Measurements from ENCODE around the gene IFRD2.

Gene IFRD2

DNA sequence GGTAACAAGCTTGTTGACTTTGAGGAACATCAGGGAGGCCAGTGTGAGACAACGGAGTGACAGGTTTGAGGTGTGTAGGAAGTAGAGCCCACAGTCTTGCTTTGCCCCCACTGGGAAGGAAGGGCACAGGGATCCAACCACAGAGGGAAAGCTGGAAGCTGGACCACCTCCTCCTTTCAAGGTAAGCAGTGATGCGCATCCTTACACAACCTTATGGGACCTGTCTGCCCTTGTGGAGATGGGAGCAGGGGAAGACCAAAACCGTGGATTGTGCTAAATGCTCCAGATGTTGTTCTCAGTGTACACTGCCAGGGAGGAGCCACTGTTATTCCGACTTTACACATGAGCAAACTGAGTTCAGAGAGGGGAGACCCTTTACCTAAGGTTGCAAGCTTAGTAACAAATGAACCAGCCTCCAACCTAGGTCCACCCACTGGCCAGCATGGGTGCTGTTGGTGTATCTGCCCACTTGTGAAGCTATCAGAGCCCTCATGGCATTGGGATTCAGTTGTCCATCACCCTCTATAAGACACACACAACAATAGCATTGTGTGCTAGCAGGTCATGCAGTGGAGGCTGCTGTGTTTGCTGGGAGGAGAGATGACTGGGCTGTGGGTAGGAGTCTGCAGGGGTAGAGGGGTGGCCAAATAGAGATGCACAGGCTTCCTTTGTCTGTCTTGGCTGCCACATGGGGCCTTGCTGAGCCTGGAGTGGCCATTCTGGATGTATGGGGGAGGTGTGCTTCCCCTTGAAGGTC, 13.9 kb downstream of the IFRD2 start:
- Histone ChIP-seq H2BK5ac (ENCODE audit: low read length) (no peak overlapping the region), H3K9ac (ENCODE audit: low read length) (no peak overlapping the region)

DNA sequence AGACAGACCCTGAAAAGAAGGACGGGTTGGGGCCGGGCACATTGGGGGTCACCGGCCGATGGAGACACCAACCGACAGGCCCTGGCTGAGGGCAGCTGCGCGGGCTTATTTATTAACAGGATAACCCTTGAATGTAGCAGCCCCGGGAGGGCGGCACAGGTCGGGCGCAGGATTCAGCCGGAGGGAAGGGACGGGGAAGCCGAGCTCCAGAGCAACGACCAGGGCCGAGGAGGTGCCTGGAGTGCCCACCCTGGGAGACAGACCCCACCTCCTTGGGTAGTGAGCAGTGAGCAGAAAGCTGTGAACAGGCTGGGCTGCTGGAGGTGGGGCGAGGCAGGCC, 15.5 kb downstream of the IFRD2 start:
- Histone ChIP-seq H3K4ac (ENCODE audit: low read depth, low read length) (no peak overlapping the region), H2BK120ac (ENCODE audit: low read depth, low read length) (no peak overlapping the region), H3K9ac (ENCODE audit: low read length) (no peak overlapping the region), H3K4me2 (ENCODE audit: low read length) (no peak overlapping the region), H2BK5ac (ENCODE audit: low read length) (no peak overlapping the region), H3K36me3 (ENCODE audit: control insufficient read depth, insufficient read depth, low read length) (no peaks in the 10 kb centered on the region), H3K79me2 (ENCODE audit: control insufficient read depth, insufficient read depth, low read length) (no peaks in the 10 kb centered on the region), H3K18ac (ENCODE audit: low read length) (no peak overlapping the region), H2BK15ac (replicated peaks; ENCODE audit: low read depth) (no peak overlapping the region), H3K27me3 (ENCODE audit: insufficient read depth, low read length, poor library complexity) (peaks cover 11% of the 10 kb centered on the region), H4K8ac (ENCODE audit: low read depth, low read length) (no peak overlapping the region), H2AK5ac (ENCODE audit: low read length) (no peak overlapping the region), H3K27ac (ENCODE audit: low read depth, low read length) (no peak overlapping the region), H3K56ac (ENCODE audit: low read length) (no peak overlapping the region), H3K23ac (ENCODE audit: low read length) (no peak overlapping the region), H3K4me3 (ENCODE audit: low read length) (no peak overlapping the region), H3K4me1 (ENCODE audit: control insufficient read depth, low read depth, low read length) (no peaks in the 10 kb centered on the region), H4K5ac (ENCODE audit: low read length) (no peak overlapping the region), H3K79me1 (ENCODE audit: low read length) (no peaks in the 10 kb centered on the region)
- no peak for DNase-seq
- no CpG with 5 or more reads among the region's 17 CpGs for WGBS (ENCODE audit: extremely low coverage, insufficient coverage, low lambda C conversion rate)

More for the DNA sequence above, 13.9 kb downstream of the IFRD2 start:
- H3K27me3 ChIP-seq (ENCODE audit: insufficient read depth, low read length, poor library complexity), result peaks cover 11% of the 10 kb centered on the region
- H2AK5ac ChIP-seq (ENCODE audit: low read length), result no peak overlapping the region
- no peak overlapping the region for H2BK15ac ChIP-seq (replicated peaks; ENCODE audit: low read depth)
- H3K79me2 ChIP-seq (ENCODE audit: control insufficient read depth, insufficient read depth, low read length), result no peaks in the 10 kb centered on the region
- H3K23ac ChIP-seq (ENCODE audit: low read length), result no peak overlapping the region
- no peak overlapping the region for H4K8ac ChIP-seq (ENCODE audit: low read depth, low read length)
- H3K4me3 ChIP-seq (ENCODE audit: low read length), result no peak overlapping the region
- H2BK120ac ChIP-seq (ENCODE audit: low read depth, low read length), result no peak overlapping the region
- H4K5ac ChIP-seq (ENCODE audit: low read length), result no peak overlapping the region
- no peak overlapping the region for H3K56ac ChIP-seq (ENCODE audit: low read length)
- no peak for DNase-seq
- H3K4me2 ChIP-seq (ENCODE audit: low read length), result no peak overlapping the region
- H3K36me3 ChIP-seq (ENCODE audit: control insufficient read depth, insufficient read depth, low read length), result no peaks in the 10 kb centered on the region
- no CpG with 5 or more reads among the region's 4 CpGs for WGBS (ENCODE audit: extremely low coverage, insufficient coverage, low lambda C conversion rate)
- no peaks in the 10 kb centered on the region for H3K4me1 ChIP-seq (ENCODE audit: control insufficient read depth, low read depth, low read length)
- no peaks in the 10 kb centered on the region for H3K79me1 ChIP-seq (ENCODE audit: low read length)
- H3K18ac ChIP-seq (ENCODE audit: low read length), result no peak overlapping the region
- no peak overlapping the region for H3K27ac ChIP-seq (ENCODE audit: low read depth, low read length)
- H3K4ac ChIP-seq (ENCODE audit: low read depth, low read length), result no peak overlapping the region

DNA sequence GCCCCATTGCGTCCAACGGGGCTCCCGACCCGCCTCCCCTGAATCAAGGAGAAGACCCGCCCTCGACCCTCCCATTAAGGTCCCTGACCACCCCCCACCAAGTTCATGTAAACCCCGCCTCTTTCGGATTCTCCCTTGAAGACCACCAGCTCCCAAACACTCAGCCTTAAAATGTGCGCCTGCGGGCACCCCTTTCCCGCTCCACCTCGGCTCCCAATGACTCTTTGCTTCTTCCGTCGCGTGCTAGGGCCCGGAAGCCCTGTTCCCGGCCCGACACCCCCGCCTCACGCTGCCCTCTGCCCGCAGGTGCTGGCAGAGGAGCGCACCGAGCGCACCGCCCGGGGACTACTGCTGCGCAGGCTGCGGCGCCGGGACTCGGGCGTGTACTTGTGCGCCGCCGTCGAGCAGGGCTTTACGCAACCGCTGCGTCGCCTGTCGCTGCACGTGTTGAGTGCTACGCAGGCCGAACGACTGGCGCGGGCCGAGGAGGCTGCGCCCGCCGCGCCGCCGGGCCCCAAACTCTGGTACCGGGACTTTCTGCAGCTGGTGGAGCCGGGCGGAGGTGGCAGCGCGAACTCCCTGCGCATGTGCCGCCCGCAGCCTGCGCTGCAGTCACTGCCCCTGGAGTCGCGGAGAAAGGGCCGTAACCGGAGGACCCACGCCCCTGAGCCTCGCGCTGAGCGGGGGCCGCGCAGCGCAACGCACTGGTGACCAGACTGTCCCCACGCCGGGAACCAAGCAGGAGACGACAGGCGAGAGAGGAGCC, 16.1 kb downstream of the IFRD2 start:
- Histone ChIP-seq H3K9ac (ENCODE audit: low read length) (no peak overlapping the region), H3K4me2 (ENCODE audit: low read length) (no peak overlapping the region), H3K56ac (ENCODE audit: low read length) (peak overlapping the region; percentile 5), H4K5ac (ENCODE audit: low read length) (no peak overlapping the region), H3K79me2 (ENCODE audit: control insufficient read depth, insufficient read depth, low read length) (no peaks in the 10 kb centered on the region), H3K23ac (ENCODE audit: low read length) (no peak overlapping the region), H3K18ac (ENCODE audit: low read length) (no peak overlapping the region), H3K79me1 (ENCODE audit: low read length) (no peaks in the 10 kb centered on the region), H2BK15ac (replicated peaks; ENCODE audit: low read depth) (no peak overlapping the region), H3K4ac (ENCODE audit: low read depth, low read length) (no peak overlapping the region), H3K27me3 (ENCODE audit: insufficient read depth, low read length, poor library complexity) (peaks cover 11% of the 10 kb centered on the region), H2BK5ac (ENCODE audit: low read length) (no peak overlapping the region), H3K4me3 (ENCODE audit: low read length) (no peak overlapping the region), H4K8ac (ENCODE audit: low read depth, low read length) (no peak overlapping the region), H3K27ac (ENCODE audit: low read depth, low read length) (no peak overlapping the region), H3K36me3 (ENCODE audit: control insufficient read depth, insufficient read depth, low read length) (no peaks in the 10 kb centered on the region), H2AK5ac (ENCODE audit: low read length) (no peak overlapping the region), H3K4me1 (ENCODE audit: control insufficient read depth, low read depth, low read length) (peaks cover 3% of the 10 kb centered on the region), H2BK120ac (ENCODE audit: low read depth, low read length) (no peak overlapping the region)
- WGBS (ENCODE audit: extremely low coverage, insufficient coverage, low lambda C conversion rate), result no CpG with 5 or more reads among the region's 79 CpGs
- DNase-seq, result no peak

DNA sequence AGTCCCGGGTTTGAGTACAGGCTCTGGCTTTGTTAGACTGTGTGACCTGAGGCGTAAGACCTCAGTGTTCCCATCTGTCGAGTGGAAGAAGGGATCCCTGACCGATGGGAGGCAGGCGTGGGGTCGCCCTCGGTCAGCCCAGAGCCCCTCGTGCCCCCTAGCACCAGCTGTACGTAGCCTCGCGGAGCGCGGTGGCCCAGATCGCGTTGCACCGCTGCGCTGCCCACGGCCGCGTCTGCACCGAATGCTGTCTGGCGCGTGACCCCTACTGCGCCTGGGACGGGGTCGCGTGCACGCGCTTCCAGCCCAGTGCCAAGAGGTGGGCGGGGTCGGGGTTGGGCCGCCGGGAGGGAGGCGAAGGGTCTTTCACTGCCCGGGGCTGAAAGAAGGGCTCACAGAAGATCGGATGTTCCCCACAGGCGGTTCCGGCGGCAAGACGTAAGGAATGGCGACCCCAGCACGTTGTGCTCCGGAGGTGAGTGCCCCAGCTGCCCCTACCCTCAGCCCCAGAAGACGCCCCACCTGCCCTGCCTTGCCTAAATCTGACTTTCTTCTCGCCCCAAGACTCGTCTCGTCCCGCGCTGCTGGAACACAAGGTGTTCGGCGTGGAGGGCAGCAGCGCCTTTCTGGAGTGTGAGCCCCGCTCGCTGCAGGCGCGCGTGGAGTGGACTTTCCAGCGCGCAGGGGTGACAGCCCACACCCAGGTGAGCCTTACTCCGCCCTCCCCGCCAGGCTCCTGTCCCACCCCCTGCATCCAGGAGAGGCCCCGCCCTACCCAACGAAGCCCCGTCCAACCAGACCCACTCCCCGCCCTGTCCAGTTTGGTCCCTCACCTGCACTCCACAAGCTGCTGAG, 16.9 kb downstream of the IFRD2 start:
- no peak overlapping the region for H3K27ac ChIP-seq (ENCODE audit: low read depth, low read length)
- H3K4me1 ChIP-seq (ENCODE audit: control insufficient read depth, low read depth, low read length), result peaks cover 3% of the 10 kb centered on the region
- H3K18ac ChIP-seq (ENCODE audit: low read length), result no peak overlapping the region
- no peak overlapping the region for H3K4ac ChIP-seq (ENCODE audit: low read depth, low read length)
- DNase-seq, result no peak
- H2BK120ac ChIP-seq (ENCODE audit: low read depth, low read length), result no peak overlapping the region
- peaks cover 11% of the 10 kb centered on the region for H3K27me3 ChIP-seq (ENCODE audit: insufficient read depth, low read length, poor library complexity)
- no peak overlapping the region for H2BK5ac ChIP-seq (ENCODE audit: low read length)
- peak overlapping the region; percentile 9 for H3K9ac ChIP-seq (ENCODE audit: low read length)
- no peaks in the 10 kb centered on the region for H3K79me2 ChIP-seq (ENCODE audit: control insufficient read depth, insufficient read depth, low read length)
- no peak overlapping the region for H4K8ac ChIP-seq (ENCODE audit: low read depth, low read length)
- H3K4me2 ChIP-seq (ENCODE audit: low read length), result peak overlapping the region; percentile 0
- WGBS (ENCODE audit: extremely low coverage, insufficient coverage, low lambda C conversion rate), result no CpG with 5 or more reads among the region's 65 CpGs
- no peaks in the 10 kb centered on the region for H3K36me3 ChIP-seq (ENCODE audit: control insufficient read depth, insufficient read depth, low read length)
- H4K5ac ChIP-seq (ENCODE audit: low read length), result no peak overlapping the region
- no peaks in the 10 kb centered on the region for H3K79me1 ChIP-seq (ENCODE audit: low read length)
- H2AK5ac ChIP-seq (ENCODE audit: low read length), result no peak overlapping the region
- H2BK15ac ChIP-seq (replicated peaks; ENCODE audit: low read depth), result no peak overlapping the region
- H3K56ac ChIP-seq (ENCODE audit: low read length), result peak overlapping the region; percentile 45
- no peak overlapping the region for H3K4me3 ChIP-seq (ENCODE audit: low read length)
- H3K23ac ChIP-seq (ENCODE audit: low read length), result no peak overlapping the region

DNA sequence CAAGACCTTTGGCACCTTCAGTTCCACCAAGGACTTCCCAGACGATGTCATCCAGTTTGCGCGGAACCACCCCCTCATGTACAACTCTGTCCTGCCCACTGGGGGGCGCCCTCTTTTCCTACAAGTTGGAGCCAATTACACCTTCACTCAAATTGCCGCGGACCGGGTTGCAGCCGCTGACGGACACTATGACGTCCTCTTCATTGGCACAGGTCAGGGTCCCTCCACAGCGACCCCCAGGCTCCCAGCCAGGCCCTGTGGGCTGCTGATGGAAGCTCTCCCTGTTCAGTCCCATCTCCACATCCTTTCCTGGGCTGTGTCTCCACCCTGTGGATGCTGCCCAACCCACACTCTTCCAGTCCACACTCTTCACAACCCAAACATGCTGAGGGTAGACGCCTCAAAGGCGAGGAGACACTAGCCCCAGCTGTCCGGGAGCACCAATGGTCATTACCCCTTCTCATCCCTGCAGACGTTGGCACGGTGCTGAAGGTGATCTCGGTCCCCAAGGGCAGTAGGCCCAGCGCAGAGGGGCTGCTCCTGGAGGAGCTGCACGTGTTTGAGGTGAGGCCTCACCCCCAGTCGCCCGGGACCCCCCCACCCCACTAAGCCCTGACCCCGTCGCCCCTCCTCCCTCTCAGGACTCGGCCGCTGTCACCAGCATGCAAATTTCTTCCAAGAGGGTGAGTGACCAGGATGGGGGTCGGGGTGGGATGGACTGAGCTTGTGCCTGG, 17.7 kb downstream of the IFRD2 start:
- Histone ChIP-seq H3K27me3 (ENCODE audit: insufficient read depth, low read length, poor library complexity) (peaks cover 11% of the 10 kb centered on the region), H3K27ac (ENCODE audit: low read depth, low read length) (no peak overlapping the region)
- DNase-seq, result peak; percentile 90

More for the DNA sequence above, 17.7 kb downstream of the IFRD2 start:
- no peak overlapping the region for H3K56ac ChIP-seq (ENCODE audit: low read length)
- H4K5ac ChIP-seq (ENCODE audit: low read length), result no peak overlapping the region
- no peak overlapping the region for H2BK15ac ChIP-seq (replicated peaks; ENCODE audit: low read depth)
- no peak overlapping the region for H4K8ac ChIP-seq (ENCODE audit: low read depth, low read length)
- H3K4ac ChIP-seq (ENCODE audit: low read depth, low read length), result no peak overlapping the region
- H3K4me3 ChIP-seq (ENCODE audit: low read length), result no peak overlapping the region
- no peak overlapping the region for H2BK5ac ChIP-seq (ENCODE audit: low read length)
- no peak overlapping the region for H3K9ac ChIP-seq (ENCODE audit: low read length)
- H2BK120ac ChIP-seq (ENCODE audit: low read depth, low read length), result no peak overlapping the region
- no peak overlapping the region for H3K23ac ChIP-seq (ENCODE audit: low read length)
- H3K79me1 ChIP-seq (ENCODE audit: low read length), result no peaks in the 10 kb centered on the region
- no peaks in the 10 kb centered on the region for H3K36me3 ChIP-seq (ENCODE audit: control insufficient read depth, insufficient read depth, low read length)
- H3K18ac ChIP-seq (ENCODE audit: low read length), result no peak overlapping the region
- H3K79me2 ChIP-seq (ENCODE audit: control insufficient read depth, insufficient read depth, low read length), result no peaks in the 10 kb centered on the region
- no peak overlapping the region for H3K4me2 ChIP-seq (ENCODE audit: low read length)
- peaks cover 3% of the 10 kb centered on the region for H3K4me1 ChIP-seq (ENCODE audit: control insufficient read depth, low read depth, low read length)
- WGBS (ENCODE audit: extremely low coverage, insufficient coverage, low lambda C conversion rate), result no CpG with 5 or more reads among the region's 26 CpGs
- H2AK5ac ChIP-seq (ENCODE audit: low read length), result no peak overlapping the region

Data from mesendoderm (in vitro differentiated cells).